Lower leg skin (tissue), 4 donors: ENCODE data around the gene PDZRN4. TPM values are rescaled to one million over a fixed set of nuclear protein-coding genes. Genes with fewer than 3 reads are reported as not detected.
A peak's percentile ranks its signal among the peaks of the same experiment; 100 is the strongest.

Experiments used
- DNase-seq, 2 donors: peaks; one replicate each; pipeline ENCODE4 v3.0.0-alpha.2; 2019; ENCODE audit warnings: low spot score in 2 of 2
- H3K4me3 ChIP-seq: fragments of 200-600 bp; sonication (generic); 2 replicates; pipeline ENCODE4 v1.5.1; 2017; ENCODE audit warnings: mild to moderate bottlenecking, low read depth; ENCODE audit not compliant: poor library complexity, severe bottlenecking
- CTCF ChIP-seq, 3 donors: fragments of 450-650 bp; IDR thresholded peaks; one replicate each; pipeline ENCODE4 v1.5.1; 2016; ENCODE audit warnings: antibody characterized with exemption in 3 of 3, mild to moderate bottlenecking in 3 of 3, moderate library complexity in 2 of 3
- POLR2A ChIP-seq, 2 donors: fragments of 450-650 bp; IDR thresholded peaks; one replicate each; pipeline ENCODE4 v1.6.1; 2016 to 2017; ENCODE audit warnings: antibody characterized with exemption in 2 of 2, mild to moderate bottlenecking in 1 of 2, moderate library complexity in 1 of 2
- WGBS, 2 donors: methylation state at CpG; one replicate each; pipeline ENCODE4 v1.1.5; 2018; 5-methylcytosine and 5-hydroxymethylcytosine counted together
- intact Hi-C: fragments of 100-400 bp; cut with DNase I; formaldehyde crosslinking; loops from one replicate; pipeline ENCODE4 v1.15.0; 2023; ENCODE audit warnings: low total_unique reads
- total RNA-seq, 4 donors: library from RNA; depleted of rRNA; stranded (reverse); fragments of >200 nt; gene quantifications; one replicate each; pipeline ENCODE4 v1.1.0, GENCODE V29; 2016

The PDZRN4 gene
- total RNA-seq, 4 donors from 2014 or later: 0.65 to 8.3 (median 3.6) TPM

- no peak overlapping the region for H3K4me3 ChIP-seq
- TF ChIP-seq CTCF (IDR thresholded peaks at IDR 0.05): no peak
- no peak for TF ChIP-seq POLR2A (IDR thresholded peaks at IDR 0.05)
- DNase-seq: no peak
- intact Hi-C loops: no loop called here
- WGBS, 2 donors: 86 to 87% methylated on average over 3 of the region's 3 CpGs
These were observed 340.8 kb downstream of the PDZRN4 start for GRCh38 chr12:41528874-41529273.

- intact Hi-C loops: no loop called here
- TF ChIP-seq CTCF (IDR thresholded peaks at IDR 0.05) (no peak), POLR2A (IDR thresholded peaks at IDR 0.05) (no peak)
- H3K4me3 ChIP-seq: no peak overlapping the region
- DNase-seq: no peak
- WGBS, 2 donors: 77 to 82% methylated on average over 5 of the region's 5 CpGs
These were observed 342.3 kb downstream of the PDZRN4 start for GRCh38 chr12:41530441-41530840.

GRCh38 chr12:41531147-41531829, 343.2 kb downstream of the PDZRN4 start:
- peak in 1 of 2 donors; percentile 82 for DNase-seq

GRCh38 chr12:41532072-41532471, 344.0 kb downstream of the PDZRN4 start:
- intact Hi-C loops: no loop called here
- WGBS, 2 donors: 78 to 79% methylated on average over 2 of the region's 2 CpGs
- no peak overlapping the region for H3K4me3 ChIP-seq
- DNase-seq: no peak
- TF ChIP-seq POLR2A (IDR thresholded peaks at IDR 0.05): no peak
- no peak for TF ChIP-seq CTCF (IDR thresholded peaks at IDR 0.05)

More at GRCh38 chr12:41531147-41531829, 343.2 kb downstream of the PDZRN4 start:
- TF ChIP-seq CTCF (IDR thresholded peaks at IDR 0.05) (no peak), POLR2A (IDR thresholded peaks at IDR 0.05) (no peak)
- intact Hi-C loops: no loop called here
- no peak overlapping the region for H3K4me3 ChIP-seq
- WGBS, 2 donors: 84 to 86% methylated on average over 13 of the region's 13 CpGs

- no peak for DNase-seq
- H3K4me3 ChIP-seq: no peak overlapping the region
- WGBS, 2 donors: 79 to 84% methylated on average over 4 of the region's 4 CpGs
- TF ChIP-seq POLR2A (IDR thresholded peaks at IDR 0.05) (no peak), CTCF (IDR thresholded peaks at IDR 0.05) (no peak)
- intact Hi-C loops: no loop called here
These were observed 348.8 kb downstream of the PDZRN4 start for GRCh38 chr12:41536813-41537490.
